Measurements from ENCODE around the gene CCPG1. TPM values are rescaled to one million over a fixed set of nuclear protein-coding genes. Genes with fewer than 3 reads are reported as not detected.

CCPG1 gene
- total and polyA plus RNA-seq, 2 of the 13 experiments (the other 11 are each of a cell fraction or from before 2014, with no cell fraction given) = 16.1 to 19.5 TPM

DNA sequence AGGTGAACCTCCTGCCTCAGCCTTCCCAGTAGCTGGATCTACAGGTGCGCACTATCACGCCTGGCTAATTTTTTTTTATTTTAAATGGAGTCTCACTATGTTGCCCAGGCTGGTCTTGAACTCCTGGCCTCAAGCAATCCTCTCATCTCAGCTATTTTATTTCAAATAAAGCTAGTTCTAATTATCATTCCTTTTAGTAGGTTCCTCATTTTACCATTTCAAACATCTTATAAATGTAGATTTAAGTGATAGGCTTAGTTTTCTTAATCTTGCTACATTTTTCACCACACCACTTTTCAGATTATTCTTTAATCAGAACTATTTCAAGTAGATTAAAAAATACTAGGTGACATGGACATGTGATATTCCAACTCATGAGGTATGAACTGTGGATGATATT, 58.9 kb downstream of the CCPG1 start:
- Histone ChIP-seq H3K27ac (ENCODE audit: extremely low read length, insufficient read depth, low read length) (no peak overlapping the region), H3K4me1 (ENCODE audit: insufficient read depth, low read length) (no peaks in the 10 kb centered on the region), H3K9me3 (ENCODE audit: low read length) (no peaks in the 10 kb centered on the region), H3K4me2 (ENCODE audit: low read depth, low read length) (no peak overlapping the region), H3K36me3 (replicated peaks in 1 of 2; ENCODE audit: control insufficient read depth in 1 of 2, insufficient read depth in 2 of 2, low read length in 2 of 2) (no peaks in the 10 kb centered on the region), H4K20me1 (ENCODE audit: insufficient read depth, low read length) (no peaks in the 10 kb centered on the region), H3K79me2 (ENCODE audit: insufficient read depth, low read length) (no peaks in the 10 kb centered on the region), H2AFZ (ENCODE audit: low read length) (no peak overlapping the region), H3K27me3 (ENCODE audit: control insufficient read depth in 1 of 2, insufficient read depth in 2 of 2, low read length in 2 of 2) (no peaks in the 10 kb centered on the region), H3K9ac (ENCODE audit: insufficient read depth, low read depth, low read length) (no peak overlapping the region), H3K4me3 (replicated peaks in 1 of 3; ENCODE audit: insufficient read depth in 1 of 3, low read depth in 2 of 3, low read length in 3 of 3) (no peak overlapping the region)
- ATAC-seq (no peak), FAIRE-seq (no peak), DNase-seq (ENCODE audit: low spot score) (no peak)
- intact Hi-C loops (cut with micrococcal nuclease; ENCODE audit: unreplicated experiment) = no loop called here
- BruUV-seq (replicated peaks) = no TSS peak
- in situ Hi-C loops (cut with HindIII; ENCODE audit: extremely low pct_ligation_motif_present, low pct_unique_long_range_greater_than_20kb) = no loop called here
- ChIA-PET POLR2A (no interaction called here), CTCF (ENCODE audit: low intra/inter-chr PET ratio, low total read pairs) (no interaction called here)
- WGBS (ENCODE audit: low lambda C conversion rate) = 98% methylated on average over 2 of the region's 2 CpGs
- TF ChIP-seq ZNF672 (CRISPR knock-in tag; IDR thresholded peaks at IDR 0.05) (no peak), ZNF770 (CRISPR knock-in tag; IDR thresholded peaks at IDR 0.05) (no peak), RFXAP (CRISPR knock-in tag; IDR thresholded peaks at IDR 0.05; ENCODE audit: borderline replicate concordance) (no peak), ZNF263 (CRISPR knock-in tag; IDR thresholded peaks at IDR 0.05) (no peak), TFDP1 (CRISPR knock-in tag; IDR thresholded peaks at IDR 0.05; ENCODE audit: borderline replicate concordance) (no peak), ZNF331 (CRISPR knock-in tag; IDR thresholded peaks at IDR 0.05) (no peak), ZNF589 (CRISPR knock-in tag; conservative IDR thresholded peaks at IDR 0.05) (no peak), PAX8 (CRISPR knock-in tag; IDR thresholded peaks at IDR 0.05; ENCODE audit: borderline replicate concordance) (no peak), ZSCAN30 (CRISPR knock-in tag; IDR thresholded peaks at IDR 0.05) (no peak), ETV5 (CRISPR knock-in tag; IDR thresholded peaks at IDR 0.05; ENCODE audit: borderline replicate concordance) (no peak)
- TF ChIP-seq, protein P1, sequence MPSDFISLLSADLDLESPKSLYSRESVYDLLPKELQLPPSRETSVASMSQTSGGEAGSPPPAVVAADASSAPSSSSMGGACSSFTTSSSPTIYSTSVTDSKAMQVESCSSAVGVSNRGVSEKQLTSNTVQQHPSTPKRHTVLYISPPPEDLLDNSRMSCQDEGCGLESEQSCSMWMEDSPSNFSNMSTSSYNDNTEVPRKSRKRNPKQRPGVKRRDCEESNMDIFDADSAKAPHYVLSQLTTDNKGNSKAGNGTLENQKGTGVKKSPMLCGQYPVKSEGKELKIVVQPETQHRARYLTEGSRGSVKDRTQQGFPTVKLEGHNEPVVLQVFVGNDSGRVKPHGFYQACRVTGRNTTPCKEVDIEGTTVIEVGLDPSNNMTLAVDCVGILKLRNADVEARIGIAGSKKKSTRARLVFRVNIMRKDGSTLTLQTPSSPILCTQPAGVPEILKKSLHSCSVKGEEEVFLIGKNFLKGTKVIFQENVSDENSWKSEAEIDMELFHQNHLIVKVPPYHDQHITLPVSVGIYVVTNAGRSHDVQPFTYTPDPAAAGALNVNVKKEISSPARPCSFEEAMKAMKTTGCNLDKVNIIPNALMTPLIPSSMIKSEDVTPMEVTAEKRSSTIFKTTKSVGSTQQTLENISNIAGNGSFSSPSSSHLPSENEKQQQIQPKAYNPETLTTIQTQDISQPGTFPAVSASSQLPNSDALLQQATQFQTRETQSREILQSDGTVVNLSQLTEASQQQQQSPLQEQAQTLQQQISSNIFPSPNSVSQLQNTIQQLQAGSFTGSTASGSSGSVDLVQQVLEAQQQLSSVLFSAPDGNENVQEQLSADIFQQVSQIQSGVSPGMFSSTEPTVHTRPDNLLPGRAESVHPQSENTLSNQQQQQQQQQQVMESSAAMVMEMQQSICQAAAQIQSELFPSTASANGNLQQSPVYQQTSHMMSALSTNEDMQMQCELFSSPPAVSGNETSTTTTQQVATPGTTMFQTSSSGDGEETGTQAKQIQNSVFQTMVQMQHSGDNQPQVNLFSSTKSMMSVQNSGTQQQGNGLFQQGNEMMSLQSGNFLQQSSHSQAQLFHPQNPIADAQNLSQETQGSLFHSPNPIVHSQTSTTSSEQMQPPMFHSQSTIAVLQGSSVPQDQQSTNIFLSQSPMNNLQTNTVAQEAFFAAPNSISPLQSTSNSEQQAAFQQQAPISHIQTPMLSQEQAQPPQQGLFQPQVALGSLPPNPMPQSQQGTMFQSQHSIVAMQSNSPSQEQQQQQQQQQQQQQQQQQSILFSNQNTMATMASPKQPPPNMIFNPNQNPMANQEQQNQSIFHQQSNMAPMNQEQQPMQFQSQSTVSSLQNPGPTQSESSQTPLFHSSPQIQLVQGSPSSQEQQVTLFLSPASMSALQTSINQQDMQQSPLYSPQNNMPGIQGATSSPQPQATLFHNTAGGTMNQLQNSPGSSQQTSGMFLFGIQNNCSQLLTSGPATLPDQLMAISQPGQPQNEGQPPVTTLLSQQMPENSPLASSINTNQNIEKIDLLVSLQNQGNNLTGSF (CRISPR knock-in tag; IDR thresholded peaks at IDR 0.05) = no peak
- TF ChIP-seq, protein P2, sequence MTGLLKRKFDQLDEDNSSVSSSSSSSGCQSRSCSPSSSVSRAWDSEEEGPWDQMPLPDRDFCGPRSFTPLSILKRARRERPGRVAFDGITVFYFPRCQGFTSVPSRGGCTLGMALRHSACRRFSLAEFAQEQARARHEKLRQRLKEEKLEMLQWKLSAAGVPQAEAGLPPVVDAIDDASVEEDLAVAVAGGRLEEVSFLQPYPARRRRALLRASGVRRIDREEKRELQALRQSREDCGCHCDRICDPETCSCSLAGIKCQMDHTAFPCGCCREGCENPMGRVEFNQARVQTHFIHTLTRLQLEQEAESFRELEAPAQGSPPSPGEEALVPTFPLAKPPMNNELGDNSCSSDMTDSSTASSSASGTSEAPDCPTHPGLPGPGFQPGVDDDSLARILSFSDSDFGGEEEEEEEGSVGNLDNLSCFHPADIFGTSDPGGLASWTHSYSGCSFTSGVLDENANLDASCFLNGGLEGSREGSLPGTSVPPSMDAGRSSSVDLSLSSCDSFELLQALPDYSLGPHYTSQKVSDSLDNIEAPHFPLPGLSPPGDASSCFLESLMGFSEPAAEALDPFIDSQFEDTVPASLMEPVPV (CRISPR knock-in tag; IDR thresholded peaks at IDR 0.05) = no peak
- TF ChIP-seq, protein P3, sequence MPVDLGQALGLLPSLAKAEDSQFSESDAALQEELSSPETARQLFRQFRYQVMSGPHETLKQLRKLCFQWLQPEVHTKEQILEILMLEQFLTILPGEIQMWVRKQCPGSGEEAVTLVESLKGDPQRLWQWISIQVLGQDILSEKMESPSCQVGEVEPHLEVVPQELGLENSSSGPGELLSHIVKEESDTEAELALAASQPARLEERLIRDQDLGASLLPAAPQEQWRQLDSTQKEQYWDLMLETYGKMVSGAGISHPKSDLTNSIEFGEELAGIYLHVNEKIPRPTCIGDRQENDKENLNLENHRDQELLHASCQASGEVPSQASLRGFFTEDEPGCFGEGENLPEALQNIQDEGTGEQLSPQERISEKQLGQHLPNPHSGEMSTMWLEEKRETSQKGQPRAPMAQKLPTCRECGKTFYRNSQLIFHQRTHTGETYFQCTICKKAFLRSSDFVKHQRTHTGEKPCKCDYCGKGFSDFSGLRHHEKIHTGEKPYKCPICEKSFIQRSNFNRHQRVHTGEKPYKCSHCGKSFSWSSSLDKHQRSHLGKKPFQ (CRISPR knock-in tag; IDR thresholded peaks at IDR 0.05; ENCODE audit: insufficient replicate concordance) = no peak

Measured in HepG2 (cell line).